HCT116 (cell line): Measurements from ENCODE around the gene HLCS. TPM values are rescaled to one million over a fixed set of nuclear protein-coding genes. Genes with fewer than 3 reads are reported as not detected.
A peak's percentile ranks its signal among the peaks of the same experiment; 100 is the strongest.

ENCODE experiments used
- ATAC-seq: fragments of 200-7000 bp; cut with Tn5 transposase; 2 replicates; pipeline ENCODE4 v1.9.1; 2020; ENCODE audit warnings: mild to moderate bottlenecking, moderate library complexity
- BruUV-seq: library from RNA; stranded (reverse); fragments of 400-500 nt; replicated peaks from 2 replicates; lab custom pipeline; 2021; lab: Mats Ljungman, UMichigan
- CTCF ChIA-PET: fragments of 300-600 bp; sonication (Branson Sonifier 250); formaldehyde crosslinking; loops from one replicate; lab custom pipeline; 2021; ENCODE audit warnings: antibody characterized with exemption; lab: Charles Lee
- POLR2A ChIA-PET: fragments of 300-600, 350-600 bp; sonication (Branson Sonifier 250); formaldehyde crosslinking; loops from one replicate; lab custom pipeline; 2021; ENCODE audit warnings: antibody characterized with exemption; lab: Charles Lee
- RAD21 ChIA-PET, 2 experiments: fragments of 300-600 bp; sonication (Branson Sonifier 250); formaldehyde crosslinking; loops; one replicate each; lab custom pipeline; 2023; ENCODE audit warnings: low total read pairs in 2 of 2; ENCODE audit not compliant: uncharacterized antibody in 2 of 2, unreplicated experiment in 2 of 2, low non-redundant PET in 1 of 2; lab: Charles Lee
- DNase-seq: peaks from one replicate; pipeline ENCODE4 v3.0.0-alpha.2; 2010; ENCODE audit warnings: low read depth, low spot score
- H2AFZ ChIP-seq: fragments of 200-600 bp; shearing (Covaris generic), sonication (generic); 2 replicates; pipeline ENCODE4 v1.6.1; 2017; ENCODE audit warnings: low read depth, mixed run types, mixed read lengths, antibody characterized with exemption, low read length; ENCODE audit not compliant: poor library complexity, severe bottlenecking
- H3K27ac ChIP-seq: 2 replicates; pipeline ENCODE4 v1.5.1; 2012; ENCODE audit warnings: low read depth, low read length
- H3K27me3 ChIP-seq: fragments of 200-600 bp; sonication (generic); 2 replicates; pipeline ENCODE4 v1.6.1; 2016; ENCODE audit warnings: mixed run types, low read length, mixed read lengths; ENCODE audit not compliant: insufficient read depth
- H3K36me3 ChIP-seq, 2 experiments: fragments of 200-500 bp in 1 of 2; fragments of 200-600 bp in 1 of 2; sonication (Bioruptor generic) in 1 of 2; sonication (generic) in 1 of 2; 2 replicates each; pipeline versions ENCODE4 v1.5.1 to v1.6.1; 2014 to 2016; ENCODE audit warnings: low read length in 2 of 2, inconsistent platforms in 1 of 2, mixed read lengths in 1 of 2, mixed run types in 1 of 2; ENCODE audit not compliant: insufficient read depth in 2 of 2, control insufficient read depth in 1 of 2
- H3K4me1 ChIP-seq, 2 experiments: fragments of 200-600 bp in 1 of 2; sonication (generic) in 1 of 2; 2 replicates each; pipeline versions ENCODE4 v1.5.1 to v1.6.1; 2012 to 2017; ENCODE audit warnings: low read length in 2 of 2, inconsistent platforms in 1 of 2, mild to moderate bottlenecking in 1 of 2, mixed read lengths in 1 of 2, mixed run types in 1 of 2, moderate library complexity in 1 of 2; ENCODE audit not compliant: insufficient read depth in 2 of 2, control insufficient read depth in 1 of 2
- H3K4me2 ChIP-seq: fragments of 200-600 bp; sonication (generic); 2 replicates; pipeline ENCODE4 v1.6.1; 2017; ENCODE audit warnings: mixed run types, low read length, mixed read lengths
- H3K4me3 ChIP-seq, 2 experiments: fragments of 200-600 bp in 1 of 2; sonication (generic) in 1 of 2; replicated peaks in 1 of 2; 2 replicates each; pipeline ENCODE4 v1.5.1; 2011 to 2016; ENCODE audit warnings: low read length in 2 of 2, control low read depth in 1 of 2, low read depth in 1 of 2, mild to moderate bottlenecking in 1 of 2, mixed read lengths in 1 of 2, mixed run types in 1 of 2
- H3K79me2 ChIP-seq: fragments of 200-600 bp; sonication (generic); 2 replicates; pipeline ENCODE4 v1.6.1; 2017; ENCODE audit warnings: mild to moderate bottlenecking, mixed run types, low read length, moderate library complexity, mixed read lengths; ENCODE audit not compliant: insufficient read depth
- H3K9ac ChIP-seq: fragments of 200-600 bp; sonication (generic); 2 replicates; pipeline ENCODE4 v1.6.1; 2016; ENCODE audit warnings: low read length, mixed read lengths
- H3K9me2 ChIP-seq: fragments of 200-600 bp; sonication (generic), shearing (Covaris generic); 2 replicates; pipeline ENCODE4 v1.6.1; 2017; ENCODE audit warnings: mixed run types, mild to moderate bottlenecking, moderate library complexity; ENCODE audit not compliant: insufficient read depth
- H3K9me3 ChIP-seq, 2 experiments: fragments of 200-500 bp in 1 of 2; fragments of 200-600 bp in 1 of 2; sonication (Bioruptor generic) in 1 of 2; sonication (generic) in 1 of 2; 2 replicates each; pipeline ENCODE4 v1.6.1; 2014 to 2017; ENCODE audit warnings: low read length in 2 of 2, mixed read lengths in 2 of 2, inconsistent platforms in 1 of 2, low read depth in 1 of 2, mild to moderate bottlenecking in 1 of 2, mixed run types in 1 of 2, moderate library complexity in 1 of 2; ENCODE audit not compliant: control insufficient read depth in 1 of 2, insufficient read depth in 1 of 2
- H4K20me1 ChIP-seq: fragments of 200-600 bp; sonication (generic), shearing (Covaris generic); 2 replicates; pipeline ENCODE4 v1.6.1; 2017; ENCODE audit warnings: mixed run types, mild to moderate bottlenecking, moderate library complexity; ENCODE audit not compliant: insufficient read depth
- EZH2phosphoT487 ChIP-seq: fragments of 200-600 bp; IDR thresholded peaks from 2 replicates; pipeline ENCODE4 v1.6.1; 2018; ENCODE audit warnings: antibody characterized with exemption, borderline replicate concordance
- JUND ChIP-seq: IDR thresholded peaks from 2 replicates; pipeline ENCODE4 v1.6.1; 2012
- POLR2A ChIP-seq: IDR thresholded peaks from 2 replicates; pipeline ENCODE4 v1.7.0; 2011; ENCODE audit warnings: borderline replicate concordance; ENCODE audit not compliant: insufficient read depth, insufficient read length; ENCODE audit errors: extremely low read depth
- REST ChIP-seq: IDR thresholded peaks from 2 replicates; pipeline ENCODE4 v1.6.1; 2012; ENCODE audit warnings: low read depth
- SIN3A ChIP-seq: IDR thresholded peaks from 2 replicates; pipeline ENCODE4 v1.6.1; 2012; ENCODE audit warnings: low read depth
- SP1 ChIP-seq: IDR thresholded peaks from 2 replicates; pipeline ENCODE4 v1.6.1; 2012; ENCODE audit warnings: low read depth
- ZFX ChIP-seq: fragments of 450-650 bp; IDR thresholded peaks from 2 replicates; pipeline ENCODE4 v1.6.1; 2017
- intact Hi-C: fragments of 100-400 bp; cut with micrococcal nuclease; formaldehyde crosslinking; loops from 2 replicates; pipeline ENCODE4 v1.10.0; 2022
- total RNA-seq: library from RNA; stranded (reverse); gene quantifications from one replicate; pipeline ENCODE4 v1.2.1, GENCODE V29; 2021; ENCODE audit not compliant: unreplicated experiment

HLCS gene
- total RNA-seq, 1 experiment from 2014 or later: 18.5 TPM

- POLR2A ChIA-PET: interaction anchor here (1.2 kb wide), 1 partner anchor 8 kb away, joined by 4 read pairs; no protein-coding TSS in a partner anchor
- no peak overlapping the region for H2AFZ ChIP-seq
- peaks cover 11 to 18% of the 10 kb centered on the region in 2 experiments for H3K4me1 ChIP-seq
- peak overlapping the region; percentile 81 to 82 for H3K4me3 ChIP-seq
- ATAC-seq (no peak), DNase-seq (no peak)
- H3K36me3 ChIP-seq: peaks cover 0 to 3% of the 10 kb centered on the region in 2 experiments; a peak in 1 of 4 replicates
- no peaks in the 10 kb centered on the region for H3K9me3 ChIP-seq
- H3K9me2 ChIP-seq: no peaks in the 10 kb centered on the region
- RAD21 ChIA-PET: interaction anchor here in 1 of 2 experiments (1.2 kb wide), 1 partner anchor 45 kb away, joined by 3 read pairs; no protein-coding TSS in a partner anchor
- peak overlapping the region; percentile 90 for H3K27ac ChIP-seq
- H3K4me2 ChIP-seq: peak overlapping the region; percentile 77
- peaks cover 16% of the 10 kb centered on the region for H3K79me2 ChIP-seq
- H3K27me3 ChIP-seq: no peaks in the 10 kb centered on the region
- H3K9ac ChIP-seq: peak overlapping the region; percentile 87
- no peak for TF ChIP-seq SP1
- TF ChIP-seq ZFX: no peak
- TF ChIP-seq SIN3A: peak; percentile 10; the same call in 1 of the 2 replicates
- no peak for TF ChIP-seq EZH2phosphoT487
- CTCF ChIA-PET: interaction anchor here (0.7 to 4.2 kb wide), 4 partner anchors 12 to 367 kb away, joined by 3 to 21 read pairs (median 4); no protein-coding TSS in a partner anchor
- BruUV-seq: TSS peak; percentile 69
- intact Hi-C loops: no loop called here
- H4K20me1 ChIP-seq: no peaks in the 10 kb centered on the region
Observed at GRCh38 chr21:36964827-36965719, 1.4 kb downstream of the HLCS start.

GRCh38 chr21:36964398-36964797, 2.1 kb downstream of the HLCS start:
- H3K9ac ChIP-seq: no peak overlapping the region
- peaks cover 14 to 18% of the 10 kb centered on the region in 2 experiments for H3K4me1 ChIP-seq
- intact Hi-C loops: no loop called here
- ChIA-PET POLR2A (no interaction called here), RAD21 (no interaction called here), CTCF (interaction anchor here (0.7 kb wide), 1 partner anchor 460 kb away, joined by 3 read pairs; no protein-coding TSS in a partner anchor)
- ATAC-seq (no peak), DNase-seq (no peak)
- BruUV-seq: no TSS peak
- no peaks in the 10 kb centered on the region for H3K9me3 ChIP-seq
- peak overlapping the region; percentile 77; the same call in 1 of the 2 replicates for H3K4me2 ChIP-seq
- no peak overlapping the region for H3K4me3 ChIP-seq
- no peak overlapping the region for H3K27ac ChIP-seq
- H3K27me3 ChIP-seq: no peaks in the 10 kb centered on the region
- peaks cover 16% of the 10 kb centered on the region for H3K79me2 ChIP-seq
- H2AFZ ChIP-seq: no peak overlapping the region
- TF ChIP-seq SP1 (no peak), REST (no peak), POLR2A (no peak), JUND (no peak)
- peaks cover 0 to 3% of the 10 kb centered on the region in 2 experiments; a peak in 1 of 4 replicates for H3K36me3 ChIP-seq
- H3K9me2 ChIP-seq: no peaks in the 10 kb centered on the region
- no peaks in the 10 kb centered on the region for H4K20me1 ChIP-seq
